Renal cortical epithelial cell (primary cell): ENCODE data around the gene SNX8. TPM values are rescaled to one million over a fixed set of nuclear protein-coding genes. Genes with fewer than 3 reads are reported as not detected.

Experiments used
- DNase-seq: peaks from one replicate; pipeline ENCODE4 v3.0.0-alpha.2; 2011; ENCODE audit warnings: low read depth
- total RNA-seq: library from RNA; depleted of rRNA; stranded (reverse); fragments of >200 nt; gene quantifications from 2 replicates; pipeline ENCODE4 v1.2.3, GENCODE V29; 2014

SNX8 gene
- total RNA-seq, 1 donor from 2014 or later, result 7.3 TPM

DNA sequence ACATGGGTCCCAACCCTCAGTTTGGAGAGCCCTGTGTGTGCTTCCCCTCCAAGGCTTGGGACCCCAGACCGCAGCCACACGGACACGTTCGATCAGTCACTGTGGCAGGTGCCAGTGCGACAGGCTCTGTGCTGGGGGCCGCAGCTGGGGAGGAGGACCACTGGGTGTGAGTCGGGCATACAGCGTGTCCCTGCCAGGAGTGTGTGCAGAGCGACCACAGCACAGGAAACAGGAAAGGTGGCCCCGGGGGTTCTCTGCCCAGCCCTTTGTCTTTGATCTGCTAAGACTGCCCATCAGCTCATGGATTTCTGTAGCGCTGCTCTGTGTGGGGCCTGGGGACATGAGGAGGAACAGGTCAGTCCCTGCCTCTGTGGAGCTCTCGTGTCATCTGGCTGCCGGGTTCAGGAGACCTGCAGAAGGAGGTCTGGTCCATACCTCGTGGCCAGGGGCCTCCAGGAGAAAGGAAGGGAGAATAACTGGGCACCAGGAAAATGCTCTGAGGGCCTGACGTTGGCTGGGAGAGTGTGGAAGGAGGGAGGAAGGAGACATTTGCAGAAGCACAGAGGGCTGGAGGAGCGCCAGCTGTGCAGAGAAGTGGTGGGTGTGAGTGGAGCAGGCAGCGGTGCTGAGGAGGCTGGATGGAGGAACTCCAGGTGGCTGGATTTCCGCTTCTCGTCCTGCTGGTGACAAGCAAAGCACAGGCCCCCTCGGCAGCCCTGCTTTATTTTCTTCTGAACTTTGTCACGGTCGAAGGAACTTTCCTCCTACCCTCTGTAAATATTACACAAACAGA is 68.2 kb downstream of the SNX8 start:
- DNase-seq, result no peak

DNA sequence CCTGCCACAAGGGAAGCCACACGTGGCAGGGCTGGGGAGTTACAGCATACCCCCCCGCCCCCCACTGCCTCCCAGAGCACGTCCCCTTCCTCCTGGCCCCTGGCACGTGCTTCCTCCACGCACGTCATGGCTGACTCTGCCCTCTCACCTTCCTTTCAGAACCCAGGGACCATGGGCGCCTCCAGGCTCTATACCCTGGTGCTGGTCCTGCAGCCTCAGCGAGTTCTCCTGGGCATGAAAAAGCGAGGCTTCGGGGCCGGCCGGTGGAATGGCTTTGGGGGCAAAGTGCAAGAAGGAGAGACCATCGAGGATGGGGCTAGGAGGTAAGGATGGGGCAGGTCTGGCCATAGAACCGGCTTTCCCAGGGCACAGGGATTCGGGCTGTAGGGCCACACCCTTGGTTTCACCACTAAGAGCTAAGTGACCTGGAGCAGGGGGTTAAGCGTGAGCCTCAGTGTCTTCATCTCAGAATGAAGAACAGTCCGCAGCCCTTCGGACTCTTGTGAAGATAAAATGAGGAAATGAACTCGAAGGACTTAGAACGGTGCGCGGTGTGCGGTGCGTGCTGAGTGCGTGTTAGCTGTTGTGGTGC is 69.7 kb downstream of the SNX8 start:
- DNase-seq, result no peak

DNA sequence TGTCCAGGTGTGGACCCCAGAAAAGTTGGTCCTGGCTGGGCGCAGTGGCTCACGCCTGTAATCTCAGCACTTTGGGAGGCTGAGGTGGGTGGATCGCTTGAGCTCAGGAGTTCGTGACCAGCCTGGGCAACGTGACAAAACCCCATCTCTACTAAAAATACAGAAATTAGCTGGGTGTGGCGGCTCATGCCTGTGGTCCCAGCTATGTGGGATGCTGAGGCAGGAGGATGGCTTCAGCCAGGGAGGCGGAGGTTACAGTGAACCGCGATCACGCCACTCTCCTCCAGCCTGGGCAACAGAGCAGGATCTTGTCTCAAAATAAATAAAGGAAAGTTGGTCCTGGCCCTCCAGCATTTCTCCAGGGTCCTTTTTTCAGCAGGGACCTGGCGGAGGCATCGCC is 70.8 kb downstream of the SNX8 start:
- DNase-seq, result no peak

DNA sequence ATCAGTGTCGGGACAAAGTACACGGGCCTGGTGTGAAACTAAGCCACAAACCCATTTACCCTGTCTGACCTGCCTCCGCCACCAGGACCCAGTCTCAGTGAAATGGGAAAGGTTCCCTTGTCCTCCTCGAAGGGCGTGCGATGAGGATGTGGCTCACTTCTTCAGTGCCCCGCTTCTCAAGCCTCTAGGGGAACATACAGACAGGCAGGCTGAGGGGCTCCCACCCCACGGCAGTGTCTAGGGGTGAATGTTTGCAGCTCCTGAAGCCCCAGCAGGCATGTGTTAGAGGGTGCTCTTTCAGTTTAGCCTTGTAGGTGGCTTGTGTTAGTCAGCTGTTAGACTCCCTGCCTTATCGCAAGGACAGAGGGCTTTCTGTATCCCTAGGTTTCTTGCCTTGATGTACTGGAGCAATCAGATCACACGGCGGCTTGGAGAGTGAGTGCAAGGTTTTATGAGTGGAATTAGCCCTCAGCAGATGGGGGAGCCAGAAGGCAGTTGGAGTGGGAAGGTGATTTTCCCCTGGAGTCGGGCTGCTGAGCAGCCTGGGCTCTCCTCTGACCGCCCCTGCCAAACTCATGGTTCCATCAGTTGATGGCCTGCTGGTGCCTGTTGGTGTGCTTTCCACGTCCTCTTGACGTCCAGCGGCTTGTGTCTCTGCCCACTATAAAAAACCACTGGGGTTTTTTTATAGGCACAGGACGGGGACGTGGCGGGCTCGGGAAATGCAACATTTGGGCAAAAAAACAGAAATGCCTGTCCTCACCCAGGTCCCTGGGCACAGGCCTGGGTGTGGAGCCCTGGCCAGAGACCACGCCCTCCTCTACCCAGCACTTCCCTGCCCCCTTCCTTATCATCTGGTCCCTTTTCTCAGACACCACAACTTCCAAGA is 71.5 kb downstream of the SNX8 start:
- DNase-seq, result no peak

DNA sequence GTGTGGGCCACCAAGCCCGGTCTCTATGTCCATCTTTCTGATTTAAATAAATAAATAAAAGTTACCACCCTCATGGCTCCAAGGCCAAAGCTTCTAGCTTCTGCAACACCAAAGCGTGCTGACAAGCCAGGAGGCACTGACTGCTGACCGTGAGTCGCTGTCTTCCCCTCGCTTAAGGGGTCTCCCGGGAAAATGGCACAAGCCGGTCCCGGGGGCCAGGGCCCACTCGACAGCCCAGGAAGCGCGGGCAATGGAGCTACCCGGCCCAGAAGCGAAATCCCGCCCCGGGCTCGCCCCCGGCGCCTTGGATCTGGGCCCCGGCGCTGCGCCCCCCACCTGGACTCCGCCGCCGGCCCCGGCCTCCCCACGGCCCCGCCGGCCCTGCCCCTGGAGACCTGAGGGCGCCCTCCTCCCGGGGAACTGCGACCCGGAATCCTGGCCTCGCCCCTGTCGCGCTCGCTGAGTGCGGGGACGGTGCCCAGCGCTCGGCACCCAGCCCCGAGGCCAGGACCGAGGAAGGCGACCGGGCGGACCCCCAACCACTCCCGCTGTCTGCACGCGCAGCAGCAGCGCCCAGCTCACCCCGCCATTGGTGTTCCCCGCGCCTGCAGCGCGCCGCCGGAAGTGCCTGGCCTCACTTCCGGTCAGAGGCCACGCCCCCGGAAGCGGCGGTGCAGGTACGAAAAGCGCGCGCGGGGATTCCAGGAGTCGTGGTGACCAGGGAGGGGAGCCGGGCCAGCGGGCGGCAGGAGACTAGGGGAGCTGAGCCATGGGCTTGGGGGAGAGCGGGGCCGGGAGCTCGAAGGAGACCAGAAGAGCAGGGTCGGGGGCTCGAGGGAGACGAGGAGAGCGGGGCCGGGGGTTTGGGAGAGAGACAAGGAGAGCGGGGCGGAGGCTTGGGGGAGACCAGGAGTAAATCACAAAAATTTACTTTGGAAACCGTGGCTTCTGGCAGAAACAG is 72.4 kb downstream of the SNX8 start, which contains the start of the genes MRM2 and NUDT1:
Gene MRM2 (minus strand): TSS at position 626 of the 961 bp plus-strand sequence. CDS start 36 bp downstream, at position 590.
Gene NUDT1 (plus strand): TSS at position 647 of the 961 bp plus-strand sequence. CDS start 2,349 bp downstream, outside the sequence.
- DNase-seq, result peak; percentile 36

DNA sequence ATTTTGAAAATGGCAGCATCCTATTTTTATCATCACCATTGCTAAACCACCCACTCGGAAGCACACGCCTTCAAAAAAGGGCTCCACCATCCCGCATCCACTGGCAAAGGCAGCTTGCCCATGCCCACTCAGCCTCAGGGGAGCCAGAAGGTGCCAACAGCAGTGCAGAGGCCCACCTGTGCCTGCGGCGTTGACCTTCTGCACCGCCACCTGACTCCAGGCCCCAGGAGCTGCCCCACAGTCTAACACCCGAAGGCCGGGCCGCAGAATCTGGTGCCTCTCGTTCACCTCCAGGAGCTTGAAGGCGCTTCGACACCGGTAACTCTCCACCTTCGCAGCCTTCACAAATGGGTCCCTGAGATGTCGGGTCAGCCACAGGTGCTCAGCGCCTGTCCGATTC is 75.0 kb downstream of the SNX8 start:
- DNase-seq, result no peak

DNA sequence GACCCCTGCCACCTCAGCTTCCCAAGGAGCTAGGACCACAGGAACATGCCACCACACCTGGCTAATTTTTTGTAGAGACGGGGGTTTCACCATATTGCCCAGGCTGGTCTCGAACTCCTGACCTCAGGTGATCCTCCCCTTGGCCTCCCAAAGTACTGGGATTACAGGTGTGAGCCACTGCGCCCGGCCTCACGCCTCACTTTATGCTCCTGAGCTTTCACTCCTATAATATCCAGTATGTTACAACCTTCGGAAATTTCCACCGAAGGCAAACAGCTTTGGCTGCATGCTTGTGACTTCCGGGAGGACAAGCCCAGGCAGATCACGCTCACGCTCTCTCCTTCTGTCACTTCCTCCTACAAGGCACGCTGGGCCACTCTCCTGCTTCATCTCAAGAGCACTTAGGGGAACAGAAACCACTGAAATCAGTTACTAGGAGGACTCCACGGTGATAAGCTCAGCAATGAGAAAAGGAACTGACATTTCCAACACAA is 77.1 kb downstream of the SNX8 start:
- no peak for DNase-seq

DNA sequence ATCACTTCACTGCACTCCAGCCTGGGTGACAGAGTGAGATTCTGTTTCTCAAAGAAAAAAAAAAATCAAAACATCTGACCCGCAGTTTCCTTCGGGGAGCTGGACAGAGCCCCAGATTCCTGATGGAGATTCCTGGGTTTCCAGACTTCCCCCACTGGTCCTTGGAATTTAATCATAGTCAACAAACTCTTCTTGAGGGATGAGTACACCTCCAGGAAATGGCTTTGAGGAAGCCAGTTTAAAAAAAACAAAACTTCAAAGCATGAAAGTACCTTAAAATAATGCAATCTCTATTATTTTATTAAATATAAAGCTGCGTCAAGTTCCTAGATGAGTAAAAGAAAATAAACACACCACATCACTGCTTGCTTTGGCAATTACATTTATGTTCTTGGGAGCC is 80.3 kb downstream of the SNX8 start:
- no peak for DNase-seq

DNA sequence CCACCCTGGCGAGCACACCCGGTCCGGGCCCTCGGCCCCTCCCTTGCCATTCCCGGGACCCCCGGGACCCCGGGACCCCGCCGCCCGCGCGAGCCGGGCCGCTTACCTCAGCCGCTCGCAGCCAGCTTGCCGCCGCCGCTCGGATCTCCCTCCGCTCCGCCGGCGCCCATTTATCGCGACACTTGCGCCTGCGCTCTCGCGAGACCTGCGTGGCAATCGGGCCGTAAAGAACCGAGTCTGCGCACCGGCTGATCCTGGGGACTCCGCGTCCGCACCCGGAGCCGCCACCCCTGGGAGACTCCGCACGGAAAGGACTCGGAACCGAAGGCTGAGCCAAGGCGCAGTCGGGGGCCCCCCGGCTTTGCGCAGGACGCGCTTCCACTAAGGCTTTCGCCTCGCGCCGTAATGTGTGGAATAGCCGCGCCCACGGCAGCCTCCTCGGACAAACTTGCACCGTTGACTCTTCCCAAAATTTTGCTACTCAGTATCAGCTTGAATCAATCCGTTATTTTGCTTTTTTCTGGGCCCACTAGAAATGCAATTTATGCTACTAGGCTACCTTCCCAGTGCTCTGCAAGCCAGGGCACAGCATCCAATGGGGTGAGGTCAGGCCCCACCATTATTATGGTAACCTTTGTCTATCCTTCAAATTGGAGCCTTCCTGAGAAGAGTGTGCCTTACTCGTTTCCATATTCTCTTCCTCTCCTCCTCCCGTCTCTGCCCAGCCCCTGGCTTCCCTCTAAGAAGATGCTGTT is 81.3 kb downstream of the SNX8 start, which contains the start of gene MAD1L1:
Gene MAD1L1 (minus strand): TSS at position 180 of the 755 bp plus-strand sequence. CDS start 2,812 bp downstream, outside the sequence.
- DNase-seq, result peak; percentile 60

DNA sequence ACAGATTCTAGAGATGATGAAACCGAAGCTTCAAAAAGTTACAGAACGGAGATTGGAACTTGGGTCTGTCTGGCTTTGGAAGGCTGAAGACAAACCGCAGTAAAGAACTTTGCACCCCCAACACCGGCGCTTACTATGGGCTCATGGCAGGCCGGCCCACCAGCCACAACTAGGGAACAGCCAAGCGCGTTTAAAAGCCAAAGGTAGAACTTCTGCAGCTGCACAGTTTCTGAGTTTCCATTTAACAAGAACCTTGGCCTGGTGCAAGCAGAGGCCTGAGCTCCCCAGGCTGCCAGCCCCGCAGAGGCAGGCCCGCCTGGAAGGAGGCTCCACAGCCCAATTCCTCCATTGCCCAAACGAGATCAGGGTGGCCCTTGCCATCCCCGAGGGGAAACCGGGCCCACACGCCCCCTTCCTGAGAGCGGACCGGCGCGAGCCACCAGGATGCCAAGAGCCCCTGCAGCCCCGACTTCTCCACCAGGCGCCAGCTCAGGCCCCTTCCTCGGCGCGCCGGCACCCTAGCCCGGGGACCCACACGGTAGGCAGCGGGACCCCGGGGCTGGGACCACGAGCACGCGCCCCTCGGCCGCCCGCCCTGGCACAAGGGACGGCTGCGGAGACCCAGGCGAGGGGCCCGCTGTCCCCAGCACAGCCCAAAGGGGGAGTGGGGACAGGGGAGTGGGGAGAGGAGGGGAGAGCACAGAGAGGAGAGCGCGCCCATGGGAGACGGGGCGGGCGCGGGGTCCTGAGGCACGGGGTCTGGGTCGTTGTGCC is 82.1 kb downstream of the SNX8 start:
- no peak for DNase-seq

DNA sequence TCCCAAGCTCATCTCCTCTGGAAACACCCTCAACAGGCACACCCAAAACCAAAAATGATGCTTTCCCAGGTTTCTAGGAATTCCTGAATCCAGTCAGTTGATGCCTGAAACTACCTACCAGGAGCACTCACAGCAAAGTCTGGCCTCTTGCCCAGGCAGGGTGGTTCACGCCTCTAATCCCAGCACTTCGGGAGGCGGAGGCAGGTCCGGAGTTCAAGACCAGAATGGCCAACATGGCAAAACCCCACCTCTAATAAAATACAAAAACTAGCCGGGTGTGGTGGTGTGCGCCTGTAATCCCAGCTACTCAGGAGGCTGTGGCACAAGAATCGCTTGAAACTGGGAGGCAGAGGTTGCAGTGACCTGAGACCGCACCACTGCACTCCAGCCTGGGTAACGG is 83.4 kb downstream of the SNX8 start:
- no peak for DNase-seq

DNA sequence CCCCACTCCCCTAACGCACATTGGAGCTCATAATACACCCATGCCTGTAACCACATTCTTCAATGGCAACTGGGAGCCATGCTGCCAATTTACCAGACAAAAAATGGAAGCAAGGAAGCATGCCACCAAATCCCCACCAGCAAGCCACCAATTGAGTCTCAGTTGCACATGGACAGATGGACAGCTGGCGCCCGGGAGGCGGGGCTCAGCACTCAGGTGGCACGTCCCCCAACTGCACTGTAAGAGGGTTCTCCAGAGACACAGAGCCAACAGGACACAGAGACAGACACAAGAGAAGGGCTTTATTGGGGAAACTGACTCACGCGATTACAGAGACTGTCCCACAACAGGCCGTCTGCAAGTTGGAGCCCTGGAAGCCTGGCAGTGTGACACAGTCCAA is 84.0 kb downstream of the SNX8 start:
- DNase-seq, result no peak

DNA sequence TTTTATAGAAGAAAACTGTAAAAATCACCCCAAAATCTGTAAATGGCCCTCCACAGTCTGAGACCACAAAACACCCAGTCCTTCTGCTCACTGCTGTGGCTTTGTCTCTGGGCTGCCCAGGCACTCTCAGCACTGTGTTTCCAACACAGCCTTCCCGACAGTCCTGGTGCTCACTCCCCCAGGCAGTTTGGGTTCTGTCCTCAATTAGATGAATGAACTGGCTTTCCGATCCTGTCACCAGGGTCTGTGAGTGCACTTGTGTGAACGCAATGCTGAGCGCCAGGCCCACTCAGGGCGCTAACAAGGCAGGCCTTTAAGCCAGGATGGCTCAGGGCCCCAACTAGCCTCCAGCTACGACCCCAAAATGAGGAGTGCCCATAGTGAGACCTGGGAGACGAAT is 84.8 kb downstream of the SNX8 start:
- no peak for DNase-seq

DNA sequence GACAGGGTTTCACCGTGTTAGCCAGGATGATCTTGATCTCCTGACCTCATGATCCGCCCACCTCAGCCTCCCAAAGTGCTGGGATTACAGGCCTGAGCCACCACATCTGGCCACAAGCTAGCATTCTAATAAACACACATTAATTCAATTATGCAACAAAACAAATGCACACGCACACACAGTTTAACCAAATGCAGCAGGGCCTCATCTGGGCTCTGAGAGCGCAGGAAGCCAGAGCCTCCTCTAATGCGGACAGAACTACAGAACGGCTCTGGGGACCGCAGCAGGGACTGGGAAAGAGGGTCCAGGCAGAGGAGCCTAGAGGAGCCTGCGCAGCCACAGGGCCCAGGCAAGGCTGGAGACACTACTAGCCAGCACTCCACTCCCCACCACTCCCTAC is 85.3 kb downstream of the SNX8 start:
- no peak for DNase-seq

DNA sequence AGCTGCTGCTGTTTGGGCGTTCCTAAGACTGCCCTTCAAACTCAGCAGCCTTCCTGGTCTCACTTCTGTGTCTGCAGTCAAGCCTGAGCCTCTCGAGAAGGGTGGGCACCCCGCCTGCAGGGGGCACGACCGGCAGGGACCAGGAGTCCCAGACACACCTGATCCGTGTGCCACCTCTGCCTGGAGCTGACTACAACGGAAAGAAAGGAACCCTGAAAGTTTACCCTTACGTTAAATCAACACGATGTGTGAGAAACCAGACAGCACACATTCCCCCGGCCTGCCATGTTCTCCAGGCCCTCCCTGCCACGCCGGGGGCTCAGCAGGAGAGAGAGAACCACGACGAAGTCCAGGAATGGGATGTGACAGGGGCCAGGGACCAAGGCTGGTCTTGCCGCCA is 86.5 kb downstream of the SNX8 start:
- no peak for DNase-seq

DNA sequence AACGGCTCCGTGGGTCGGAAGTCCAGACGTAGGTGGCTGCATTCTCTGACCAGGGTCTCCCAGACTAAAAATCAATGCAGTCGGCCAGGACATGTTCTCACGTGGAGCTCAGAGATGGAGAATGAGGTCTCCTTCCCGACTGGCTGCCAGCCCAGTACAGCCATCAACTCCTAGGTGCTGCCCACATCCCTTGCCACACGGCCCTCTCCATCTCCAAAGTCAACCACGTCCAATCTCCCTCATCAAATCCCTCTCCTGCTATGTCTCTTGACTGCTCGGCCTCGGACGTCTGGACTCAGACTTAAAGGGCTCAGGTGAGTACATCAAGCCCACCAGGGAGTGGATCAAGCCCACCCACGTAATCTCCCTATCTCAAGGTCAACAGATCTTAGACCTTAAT is 88.4 kb downstream of the SNX8 start:
- DNase-seq, result no peak

DNA sequence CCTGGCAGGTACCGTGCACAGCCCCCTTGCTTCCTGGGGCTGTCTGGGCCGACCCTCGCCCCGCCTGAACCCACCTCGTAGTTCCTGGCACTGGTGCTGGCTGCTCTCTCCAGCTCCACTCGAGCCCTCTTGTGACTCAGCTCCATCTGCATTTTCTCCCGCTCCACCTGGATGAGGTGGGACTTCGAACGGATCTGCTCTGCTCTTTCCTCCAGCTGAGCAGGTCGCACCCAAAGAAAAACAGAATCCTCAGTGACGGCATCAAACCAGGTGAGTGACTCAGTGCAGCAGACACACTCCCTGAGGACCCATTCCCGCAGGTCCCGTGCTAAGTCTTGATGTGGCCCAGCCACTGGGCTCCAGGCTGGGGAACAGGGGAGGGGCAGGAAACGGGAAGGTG is 88.9 kb downstream of the SNX8 start:
- DNase-seq, result peak; percentile 44

DNA sequence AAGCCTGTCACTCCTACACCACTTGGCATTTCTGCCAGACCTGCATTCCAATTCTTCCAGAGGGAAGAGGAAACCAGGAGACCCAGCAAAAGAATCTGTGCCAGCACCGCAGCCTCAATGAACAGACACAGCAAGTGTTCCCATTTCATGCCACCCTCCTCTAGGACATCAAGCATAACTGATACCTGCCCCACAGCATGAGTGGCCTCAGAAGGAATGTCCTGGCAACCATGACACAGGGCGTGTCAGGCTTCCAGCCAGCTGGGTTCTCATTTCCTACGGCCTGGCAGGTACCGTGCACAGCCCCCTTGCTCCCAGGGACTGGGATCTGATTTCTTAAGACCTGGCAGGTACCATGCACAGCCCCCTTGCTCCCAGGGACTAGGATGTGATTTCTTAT is 89.3 kb downstream of the SNX8 start:
- peak; percentile 43 for DNase-seq

DNA sequence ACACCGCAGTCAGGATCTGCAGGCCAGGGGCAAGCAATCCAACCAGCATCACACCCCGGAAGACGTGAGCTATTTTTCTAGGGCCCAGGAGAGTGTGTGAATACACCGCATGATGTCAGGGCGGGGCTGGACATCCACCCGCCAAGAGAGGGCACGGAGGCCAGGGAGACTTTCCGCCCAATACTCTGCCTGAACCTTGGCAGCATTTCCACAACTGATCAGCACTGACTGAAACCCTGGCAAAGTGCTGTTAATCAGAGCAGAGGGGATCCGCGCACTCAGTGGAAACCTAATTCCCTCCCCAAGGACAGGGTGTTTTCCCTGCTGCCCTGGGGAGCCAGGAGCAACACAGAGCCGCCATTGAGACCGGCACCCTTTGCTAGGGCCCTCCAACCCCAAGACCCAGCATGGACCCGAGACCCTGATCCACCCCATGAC is 89.7 kb downstream of the SNX8 start:
- no peak for DNase-seq
